ENCODE data around the gene PHETA1. TPM values are rescaled to one million over a fixed set of nuclear protein-coding genes. Genes with fewer than 3 reads are reported as not detected.
"Not testable (repeated sequence)": the region's sequence is repeated elsewhere in the genome, so short reads cannot be mapped to it uniquely, and the experiment has no call there.

Gene PHETA1
- total RNA-seq, 1 donor from 2014 or later, result 1.9 TPM

DNA sequence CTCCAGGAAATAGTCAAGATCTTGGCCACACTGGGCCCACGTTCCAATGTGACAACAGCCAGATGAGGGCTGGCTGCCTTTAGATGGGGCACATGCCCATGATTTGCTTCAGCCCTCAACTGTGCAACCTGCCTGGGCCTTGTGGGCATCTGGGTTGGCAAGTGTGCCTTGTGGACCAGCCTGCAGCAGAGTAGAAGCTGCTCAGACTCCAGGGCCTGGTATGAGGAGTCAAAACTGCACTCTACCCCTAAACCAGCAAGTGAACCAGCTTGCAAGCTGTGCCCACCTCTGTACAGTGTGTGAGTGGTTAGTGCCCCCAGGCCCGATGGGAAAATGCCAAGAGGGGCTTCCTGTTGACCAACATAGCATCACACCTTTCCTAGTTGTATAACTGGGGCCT, 17.9 kb downstream of the PHETA1 start:
- intact Hi-C loops (cut with micrococcal nuclease), result no loop called here

DNA sequence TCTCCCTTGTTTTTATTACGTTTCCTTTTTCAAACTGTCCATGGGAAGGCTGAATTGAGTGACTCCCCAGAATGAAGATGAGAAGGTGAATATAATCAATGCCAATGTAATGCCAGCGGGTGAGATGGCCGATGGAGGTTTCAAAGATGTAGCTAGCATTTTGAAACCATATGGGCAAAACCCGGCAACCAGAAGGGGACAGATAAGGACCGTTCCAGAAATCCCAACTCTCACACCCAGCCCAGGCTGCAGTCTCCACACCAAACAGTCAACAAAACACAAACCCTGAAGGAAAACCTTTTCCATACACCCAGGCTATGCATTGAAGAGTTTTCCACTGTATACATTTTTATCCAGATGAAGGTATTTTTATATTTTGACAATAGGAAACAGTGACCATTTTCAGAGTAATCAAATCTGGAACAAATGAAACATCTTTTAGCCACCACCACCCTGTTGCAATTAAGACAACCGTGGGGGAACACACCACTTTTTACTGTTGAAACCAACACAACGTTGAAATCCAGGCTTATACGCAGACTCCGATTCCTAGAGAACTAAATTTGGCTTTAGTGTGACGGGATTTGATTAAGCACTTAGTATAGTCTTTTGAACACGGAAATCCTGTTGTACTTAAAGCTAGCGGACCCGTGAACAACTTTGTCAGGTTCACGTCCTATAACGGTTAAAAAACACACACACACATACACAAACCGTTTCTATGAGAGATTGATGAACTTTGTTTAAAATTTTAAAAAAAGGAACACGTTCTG, 19.0 kb downstream of the PHETA1 start:
- intact Hi-C loops (cut with micrococcal nuclease), result no loop called here

DNA sequence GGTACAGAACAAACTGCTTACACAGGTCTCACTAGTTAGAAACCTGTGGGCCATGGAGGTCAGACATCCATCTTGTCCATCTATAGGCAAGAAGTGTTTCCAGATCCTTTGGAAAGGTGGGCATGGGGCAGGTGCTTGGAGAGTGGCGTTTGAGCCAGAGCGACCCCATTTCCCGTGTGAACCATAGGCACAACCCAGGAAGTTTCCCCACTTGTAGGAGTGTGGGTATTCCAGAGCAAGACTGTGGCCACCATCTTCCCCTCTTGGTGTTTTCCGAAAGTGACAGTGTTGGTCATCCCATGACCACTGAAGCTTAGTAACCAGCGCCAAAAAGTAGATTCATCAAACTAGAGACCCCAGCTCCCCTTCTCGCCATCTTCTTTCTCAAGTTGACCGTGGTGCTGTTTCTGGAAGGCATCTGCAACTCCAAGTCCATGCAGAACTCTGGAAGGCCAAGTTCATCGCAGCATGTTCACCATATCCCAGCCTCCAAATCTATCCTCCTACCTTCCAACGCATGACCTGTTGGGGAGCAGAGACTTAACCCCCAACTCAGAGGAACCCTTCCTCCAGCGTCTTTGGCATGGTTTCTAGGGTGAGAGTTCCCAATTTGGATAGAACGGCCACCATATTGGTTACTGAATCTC, 19.7 kb downstream of the PHETA1 start:
- intact Hi-C loops (cut with micrococcal nuclease), result no loop called here

DNA sequence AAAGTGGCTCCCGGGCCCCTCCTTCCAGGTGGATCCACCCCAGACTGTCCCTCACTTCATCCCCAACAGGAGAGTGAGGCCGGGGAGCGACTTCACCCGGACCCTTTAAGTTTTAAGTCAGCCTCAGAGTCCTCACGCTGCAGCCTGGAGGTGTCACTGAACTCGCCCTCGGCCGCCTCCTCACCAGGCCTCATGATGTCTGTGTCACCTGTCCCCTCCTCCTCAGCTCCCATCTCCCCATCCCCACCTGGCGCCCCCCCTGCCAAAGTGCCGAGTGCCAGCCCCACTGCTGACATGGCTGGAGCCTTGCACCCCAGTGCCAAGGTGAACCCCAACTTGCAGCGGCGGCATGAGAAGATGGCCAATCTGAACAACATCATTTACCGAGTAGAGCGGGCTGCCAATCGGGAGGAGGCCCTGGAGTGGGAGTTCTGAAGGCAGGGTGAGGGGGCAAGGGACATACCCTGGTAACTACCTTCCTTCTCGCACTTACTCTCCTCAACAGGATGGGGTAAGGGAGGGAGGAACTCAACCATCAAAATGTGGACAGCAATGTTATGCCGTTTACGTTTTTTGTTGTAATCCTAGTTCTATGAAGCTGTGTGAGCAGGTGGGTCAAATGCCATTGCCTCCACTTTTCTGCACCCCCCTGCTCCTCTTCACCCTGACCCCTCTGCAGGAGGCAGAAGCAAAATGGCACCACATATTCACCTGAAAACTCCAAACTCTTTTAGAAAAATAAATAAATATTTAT, 20.8 kb downstream of the PHETA1 start:
- intact Hi-C loops (cut with micrococcal nuclease), result no loop called here

DNA sequence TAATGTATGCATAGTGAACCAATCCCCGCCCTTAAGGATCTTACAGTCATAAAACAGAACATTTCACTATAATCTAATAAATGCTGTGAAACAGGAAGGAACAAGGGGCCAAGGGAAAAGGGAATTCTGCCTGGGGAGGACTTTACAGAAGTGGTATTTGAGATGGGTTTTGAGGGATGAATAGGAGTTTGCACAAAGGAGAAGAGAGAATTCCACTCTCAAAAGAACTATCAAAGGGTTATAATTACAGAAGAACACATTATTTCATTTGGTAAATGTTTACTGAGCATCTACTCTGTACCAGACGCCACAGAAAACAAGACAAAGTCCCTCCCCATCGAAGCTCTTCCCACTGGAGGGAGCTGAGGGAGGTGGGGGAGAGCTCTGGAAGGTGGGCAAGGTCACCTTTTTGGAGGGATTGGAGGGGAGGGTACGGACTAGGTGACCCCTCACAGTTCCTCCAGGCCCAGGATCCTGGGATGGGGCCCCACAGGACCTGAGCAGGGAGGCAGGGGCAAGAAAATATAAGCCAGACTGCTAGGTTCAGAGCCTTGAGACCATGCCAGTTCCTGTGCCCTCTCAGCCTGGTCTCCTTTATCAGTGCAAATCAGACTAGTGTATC, 24.5 kb downstream of the PHETA1 start:
- intact Hi-C loops (cut with micrococcal nuclease), result no loop called here

- intact Hi-C loops (cut with micrococcal nuclease), result no loop called here
Observed at GRCh38 chr12:111343181-111343580, 25.7 kb downstream of the PHETA1 start.

- intact Hi-C loops (cut with micrococcal nuclease), result no loop called here
Observed at GRCh38 chr12:111342376-111342775, 26.5 kb downstream of the PHETA1 start.

DNA sequence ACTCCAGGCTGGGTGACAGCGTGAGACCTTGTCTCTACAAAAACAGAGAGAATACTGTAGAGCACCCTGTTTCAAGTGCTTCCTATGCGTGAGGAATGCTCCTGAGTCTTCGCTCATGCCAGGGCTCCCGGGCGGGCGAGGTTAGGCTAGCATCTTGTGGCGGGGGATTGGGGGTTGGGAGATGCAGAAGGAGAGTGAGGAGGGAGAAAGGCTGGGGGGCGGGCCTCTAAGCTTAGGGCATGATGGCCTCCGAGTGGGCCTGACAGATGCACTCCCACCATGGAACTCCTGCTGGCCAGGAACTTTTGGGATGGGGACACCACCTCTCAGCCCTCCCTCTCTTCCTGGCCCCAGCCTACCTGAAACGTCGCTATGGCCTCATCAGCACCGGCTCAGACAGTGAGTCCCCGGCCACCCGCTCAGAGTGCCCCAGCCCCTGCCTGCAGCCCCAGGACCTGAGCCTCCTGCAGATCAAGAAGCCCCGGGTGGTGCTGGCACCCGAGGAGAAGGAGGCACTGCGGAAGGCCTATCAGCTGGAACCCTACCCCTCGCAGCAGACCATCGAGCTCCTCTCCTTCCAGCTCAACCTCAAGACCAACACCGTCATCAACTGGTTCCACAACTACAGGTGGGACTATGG, 27.3 kb downstream of the PHETA1 start:
- intact Hi-C loops (cut with micrococcal nuclease), result no loop called here

GRCh38 chr12:111340680-111341079, 28.2 kb downstream of the PHETA1 start:
- intact Hi-C loops (cut with micrococcal nuclease), result not testable (repeated sequence)

- intact Hi-C loops (cut with micrococcal nuclease), result no loop called here
Observed at GRCh38 chr12:111340231-111340630, 28.7 kb downstream of the PHETA1 start.

DNA sequence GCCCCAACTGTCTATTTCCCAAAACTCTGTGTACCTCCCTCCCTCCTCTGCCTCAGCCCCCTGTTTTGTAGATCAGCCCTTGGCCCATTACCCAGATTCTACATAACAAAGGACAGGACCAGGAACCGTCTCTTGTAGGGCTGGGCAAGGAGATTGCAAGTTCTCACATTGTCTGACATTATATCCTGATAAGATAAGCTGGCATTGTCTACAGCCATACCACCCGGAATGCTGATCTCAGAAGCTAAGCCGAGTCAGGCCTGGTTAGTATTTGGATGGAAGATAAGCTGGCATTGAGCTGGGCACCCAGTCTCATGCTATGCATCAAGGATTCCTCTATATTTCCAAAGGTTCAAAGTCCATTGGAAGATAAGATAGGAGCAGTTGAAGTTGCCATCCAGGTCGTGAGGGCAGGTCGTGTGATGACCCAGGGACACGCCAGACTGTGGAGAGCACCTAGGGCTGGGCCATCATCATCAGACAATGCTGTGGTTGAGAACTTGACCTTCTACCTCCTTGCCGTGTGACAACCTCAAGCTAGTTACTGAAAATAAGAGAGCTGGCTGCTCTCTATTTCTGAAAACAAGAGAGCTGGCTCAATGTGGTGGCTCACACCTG, 29.5 kb downstream of the PHETA1 start:
- intact Hi-C loops (cut with micrococcal nuclease), result no loop called here

DNA sequence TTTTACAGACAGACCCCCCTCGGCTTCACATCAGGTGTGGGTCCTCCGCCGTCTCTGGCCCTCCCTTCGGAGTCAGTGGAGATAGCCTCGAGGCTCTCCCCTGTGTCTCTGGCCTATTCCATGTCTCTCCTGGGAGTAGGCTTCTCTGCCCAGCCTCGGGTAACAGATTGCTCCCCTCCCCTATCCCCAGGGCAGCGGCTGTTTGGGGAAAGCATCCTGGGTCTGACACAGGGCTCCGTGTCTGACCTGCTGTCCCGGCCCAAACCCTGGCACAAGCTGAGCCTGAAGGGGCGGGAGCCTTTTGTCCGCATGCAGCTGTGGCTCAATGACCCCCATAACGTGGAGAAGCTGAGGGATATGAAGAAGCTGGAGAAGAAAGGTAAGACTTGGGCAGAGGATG, 30.8 kb downstream of the PHETA1 start:
- intact Hi-C loops (cut with micrococcal nuclease), result no loop called here

GRCh38 chr12:111337371-111337770, 31.5 kb downstream of the PHETA1 start:
- intact Hi-C loops (cut with micrococcal nuclease), result no loop called here

GRCh38 chr12:111336411-111336810, 32.5 kb downstream of the PHETA1 start:
- intact Hi-C loops (cut with micrococcal nuclease), result not testable (repeated sequence)

DNA sequence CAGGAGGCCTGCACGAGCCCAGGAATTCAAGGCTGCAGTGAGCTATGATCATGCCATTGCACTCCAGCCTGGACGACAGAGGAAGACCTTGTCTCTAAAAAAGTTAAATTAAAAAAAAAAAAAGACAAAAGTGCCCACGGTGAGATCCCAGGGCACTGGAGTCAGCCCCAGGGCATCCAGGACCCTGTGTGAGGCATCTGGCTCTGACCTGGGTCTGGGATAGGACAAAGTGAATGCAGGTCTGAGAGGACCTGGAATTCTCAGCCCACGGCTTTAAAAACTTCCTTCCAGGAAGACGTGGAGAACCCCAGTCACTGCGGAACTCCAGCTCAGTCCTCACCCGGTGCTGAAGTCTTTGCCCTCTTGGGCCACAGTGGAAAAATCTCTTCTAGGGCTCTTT, 33.1 kb downstream of the PHETA1 start:
- intact Hi-C loops (cut with micrococcal nuclease), result no loop called here

GRCh38 chr12:111335301-111335700, 33.6 kb downstream of the PHETA1 start:
- intact Hi-C loops (cut with micrococcal nuclease), result not testable (repeated sequence)

DNA sequence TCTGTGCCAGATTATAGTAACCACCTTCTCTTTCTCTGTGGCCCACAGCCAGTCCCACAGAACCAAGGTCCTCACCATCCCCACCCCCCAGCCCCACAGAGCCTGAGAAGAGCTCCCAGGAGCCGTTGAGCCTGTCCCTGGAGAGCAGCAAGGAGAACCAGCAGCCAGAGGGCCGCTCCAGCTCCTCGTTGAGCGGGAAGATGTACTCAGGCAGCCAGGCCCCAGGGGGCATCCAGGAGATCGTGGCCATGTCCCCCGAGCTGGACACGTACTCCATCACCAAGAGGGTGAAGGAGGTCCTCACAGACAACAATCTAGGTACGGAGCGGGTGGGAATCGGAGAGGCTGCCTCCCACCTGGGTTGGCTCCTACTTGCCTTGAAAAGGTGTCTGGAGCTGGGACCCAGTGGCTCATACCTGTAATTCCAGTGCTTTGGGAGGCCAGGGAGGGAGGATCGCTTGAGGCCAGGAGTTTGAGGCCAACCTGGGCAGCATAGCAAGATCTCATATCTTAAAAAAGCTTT, 34.4 kb downstream of the PHETA1 start:
- intact Hi-C loops (cut with micrococcal nuclease), result no loop called here

GRCh38 chr12:111330800-111331752, 37.8 kb downstream of the PHETA1 start:
- intact Hi-C loops (cut with micrococcal nuclease), result no loop called here

DNA sequence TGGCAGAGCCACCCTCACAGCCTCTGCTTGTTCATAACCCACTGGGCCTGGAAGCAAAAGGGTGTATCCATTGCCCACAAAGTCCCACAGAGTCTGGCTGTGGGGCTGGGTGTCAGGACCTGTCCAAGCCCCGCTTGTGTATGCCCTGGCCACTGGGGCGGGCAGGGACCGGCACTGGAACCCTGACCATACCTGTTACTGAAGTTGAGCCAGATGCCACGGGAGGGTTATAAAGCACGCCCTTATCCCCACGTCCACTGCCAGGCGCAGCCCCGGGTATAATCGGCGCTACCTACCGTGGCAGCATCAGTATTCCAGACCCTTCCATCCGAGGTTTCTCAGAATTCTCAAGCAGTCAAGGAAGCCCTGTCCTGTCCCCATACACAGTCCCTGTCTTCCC, 40.8 kb downstream of the PHETA1 start:
- intact Hi-C loops (cut with micrococcal nuclease), result no loop called here

DNA sequence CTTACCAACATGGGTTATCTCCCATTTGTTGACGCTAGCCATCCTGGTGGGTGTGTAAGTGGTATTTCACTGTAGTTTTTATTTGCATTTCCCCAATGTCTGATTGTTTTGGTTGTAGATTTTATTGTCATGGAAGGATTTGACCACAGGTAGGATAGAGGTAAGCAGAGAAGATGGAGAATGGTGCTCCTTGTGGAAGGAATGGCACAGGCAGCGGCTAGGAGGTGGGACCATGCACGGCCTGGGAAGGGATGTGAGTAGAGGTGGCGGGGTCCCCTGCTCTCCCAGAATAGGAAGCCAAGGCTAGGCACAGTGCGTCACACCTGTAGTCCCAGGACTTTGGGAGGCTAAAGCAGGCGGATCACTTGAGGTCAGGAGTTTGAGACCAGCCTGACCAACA, 41.4 kb downstream of the PHETA1 start:
- intact Hi-C loops (cut with micrococcal nuclease), result no loop called here
